ENCODE results near the gene NLRC3.

NLRC3 gene

GRCh38 chr16:3548859-3549258 is 28.3 kb downstream of the NLRC3 start:
- ChIA-PET CTCF (no interaction called here), POLR2A (no interaction called here)
- H3K36me3 ChIP-seq (ENCODE audit: control insufficient read depth in 2 of 2, insufficient read depth in 1 of 2, low read length in 2 of 2) = no peaks in the 10 kb centered on the region
- no peak overlapping the region for H3K4me3 ChIP-seq (ENCODE audit: low read depth, low read length)
- no peaks in the 10 kb centered on the region for H3K9me3 ChIP-seq (ENCODE audit: control insufficient read depth, insufficient read depth, low read depth, low read length)
- no peak overlapping the region for H3K27ac ChIP-seq (ENCODE audit: extremely low read depth, low read depth, low read length)
- no peaks in the 10 kb centered on the region for H3K4me1 ChIP-seq (ENCODE audit: control insufficient read depth, insufficient read depth, low read length)
- TF ChIP-seq KLF10 (tag by site-specific recombination; IDR thresholded peaks at IDR 0.05) (no peak), ZSCAN18 (tag by site-specific recombination; IDR thresholded peaks at IDR 0.05) (no peak), ZNF114 (tag by site-specific recombination; IDR thresholded peaks at IDR 0.05) (no peak), ZBTB44 (tag by site-specific recombination; IDR thresholded peaks at IDR 0.05) (no peak), PATZ1 (tag by site-specific recombination; IDR thresholded peaks at IDR 0.05) (no peak), ZNF600 (tag by site-specific recombination; IDR thresholded peaks at IDR 0.05) (no peak), TSHZ1 (tag by site-specific recombination; IDR thresholded peaks at IDR 0.05; ENCODE audit: borderline replicate concordance) (no peak), KLF1 (tag by site-specific recombination; IDR thresholded peaks at IDR 0.05) (no peak), ZNF843 (tag by site-specific recombination; IDR thresholded peaks at IDR 0.05) (no peak), ZNF26 (tag by site-specific recombination; IDR thresholded peaks at IDR 0.05) (no peak)

GRCh38 chr16:3548445-3548844 is 28.8 kb downstream of the NLRC3 start:
- no peak overlapping the region for H3K4me3 ChIP-seq (ENCODE audit: low read depth, low read length)
- POLR2A ChIA-PET = no interaction called here
- H3K36me3 ChIP-seq (ENCODE audit: control insufficient read depth in 2 of 2, insufficient read depth in 1 of 2, low read length in 2 of 2) = no peaks in the 10 kb centered on the region
- no peaks in the 10 kb centered on the region for H3K9me3 ChIP-seq (ENCODE audit: control insufficient read depth, insufficient read depth, low read depth, low read length)
- no peaks in the 10 kb centered on the region for H3K4me1 ChIP-seq (ENCODE audit: control insufficient read depth, insufficient read depth, low read length)
- TF ChIP-seq ZBTB7A (tag by site-specific recombination; IDR thresholded peaks at IDR 0.05; ENCODE audit: low read depth) (no peak), ZNF2 (tag by site-specific recombination; IDR thresholded peaks at IDR 0.05) (no peak), KLF1 (tag by site-specific recombination; IDR thresholded peaks at IDR 0.05) (0 out of 2 replicates have a peak, but pooled peaks have one; percentile 18), ZNF426 (tag by site-specific recombination; IDR thresholded peaks at IDR 0.05) (no peak)
- CTCF ChIA-PET = no interaction called here
- H3K27ac ChIP-seq (ENCODE audit: extremely low read depth, low read depth, low read length) = no peak overlapping the region
